GM21390 (cell line): ENCODE results near the gene KRT78.
"Not testable (repeated sequence)": the region's sequence is repeated elsewhere in the genome, so short reads cannot be mapped to it uniquely, and the experiment has no call there.

Source experiments
- ATAC-seq: cut with Tn5 transposase; IDR thresholded peaks from one replicate; pipeline ENCODE4 v1.9.1; 2021; ENCODE audit not compliant: unreplicated experiment

KRT78 gene

DNA sequence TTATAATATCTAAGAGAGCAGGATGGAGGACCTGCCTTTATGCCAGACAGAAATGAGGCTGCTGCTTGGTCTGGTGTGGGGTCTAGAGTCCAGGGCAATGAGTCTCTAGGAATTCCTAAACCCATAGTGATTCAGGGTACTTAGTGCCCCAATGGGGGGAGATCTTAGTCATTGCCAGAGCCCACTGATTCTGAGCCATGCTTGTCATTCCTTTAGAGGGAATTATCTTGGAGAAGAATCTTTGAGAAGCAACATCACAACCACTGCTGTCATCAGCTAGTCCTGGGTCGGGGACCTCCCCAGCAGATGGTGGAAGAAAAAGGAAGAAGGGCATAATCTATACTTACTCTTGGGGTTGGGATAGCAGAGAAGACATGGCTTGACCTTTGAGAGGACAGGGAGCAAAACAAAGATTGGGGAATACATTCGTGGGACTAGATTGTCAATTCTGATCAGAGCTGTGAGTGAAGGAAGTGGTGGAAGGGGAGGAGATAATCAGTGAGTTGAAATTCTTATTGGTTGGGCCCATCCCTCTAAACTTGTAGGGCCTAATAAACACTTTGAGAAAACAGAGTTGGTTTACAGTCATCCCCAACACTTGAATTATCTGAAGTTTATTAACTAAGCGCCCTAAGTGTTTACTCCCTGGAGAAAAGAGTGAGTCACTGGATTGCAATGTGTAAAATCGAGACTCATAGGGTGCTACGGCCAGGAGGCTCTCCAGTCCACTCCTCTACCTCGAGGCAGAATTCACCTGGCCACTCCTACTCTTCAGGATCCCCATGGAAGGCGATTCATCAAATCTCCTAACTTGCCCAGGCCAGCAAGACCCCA is 49.9 kb downstream of the KRT78 start:
- ATAC-seq = no peak

DNA sequence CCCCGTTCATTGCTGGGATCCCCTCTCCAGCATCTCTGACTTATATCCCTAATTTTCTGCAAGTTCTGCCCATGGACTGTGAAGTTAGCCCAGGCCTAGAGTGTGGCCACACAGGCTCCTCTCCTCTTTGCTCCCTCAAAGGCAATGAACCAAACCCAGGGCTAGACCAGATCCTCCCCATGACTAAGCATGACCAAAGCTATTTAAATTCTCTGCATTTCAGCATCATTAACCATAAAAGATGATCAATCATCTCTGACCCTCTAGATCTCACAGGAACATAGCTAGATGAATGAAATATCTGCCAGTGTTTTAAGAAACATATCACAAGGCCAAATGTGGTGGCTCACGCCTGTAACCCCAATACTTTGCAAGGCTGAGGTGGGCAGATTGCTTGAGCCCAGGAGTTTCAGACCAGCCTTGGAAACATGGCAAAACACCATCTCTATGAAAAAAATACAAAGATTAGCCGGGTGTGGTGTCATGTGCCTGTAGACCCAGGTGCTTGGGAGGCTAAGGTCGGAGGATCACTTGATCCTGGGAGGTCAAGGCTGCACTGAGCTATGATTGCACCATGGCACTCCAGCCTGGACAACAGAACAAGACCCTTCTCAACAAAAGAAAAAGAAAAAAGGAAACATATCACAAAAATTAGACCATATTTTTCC is 50.7 kb downstream of the KRT78 start:
- no peak for ATAC-seq

DNA sequence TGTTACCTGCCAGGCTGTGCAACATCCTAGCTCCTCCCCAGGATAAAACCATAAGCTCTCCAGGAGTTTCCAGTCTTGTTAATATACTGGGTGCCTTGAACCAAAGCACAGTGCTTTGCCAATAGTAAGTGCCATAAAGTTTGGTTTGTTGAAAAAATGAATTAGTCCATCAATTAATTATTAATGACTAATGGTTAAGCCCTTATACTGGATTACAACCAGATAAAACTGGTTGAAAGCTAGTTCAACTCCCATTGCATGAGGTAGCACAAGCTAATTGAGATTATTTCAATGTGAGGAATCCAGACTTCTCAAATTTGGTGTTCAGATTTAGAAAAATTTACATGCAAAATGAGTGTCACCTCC is 51.3 kb downstream of the KRT78 start:
- ATAC-seq = no peak

DNA sequence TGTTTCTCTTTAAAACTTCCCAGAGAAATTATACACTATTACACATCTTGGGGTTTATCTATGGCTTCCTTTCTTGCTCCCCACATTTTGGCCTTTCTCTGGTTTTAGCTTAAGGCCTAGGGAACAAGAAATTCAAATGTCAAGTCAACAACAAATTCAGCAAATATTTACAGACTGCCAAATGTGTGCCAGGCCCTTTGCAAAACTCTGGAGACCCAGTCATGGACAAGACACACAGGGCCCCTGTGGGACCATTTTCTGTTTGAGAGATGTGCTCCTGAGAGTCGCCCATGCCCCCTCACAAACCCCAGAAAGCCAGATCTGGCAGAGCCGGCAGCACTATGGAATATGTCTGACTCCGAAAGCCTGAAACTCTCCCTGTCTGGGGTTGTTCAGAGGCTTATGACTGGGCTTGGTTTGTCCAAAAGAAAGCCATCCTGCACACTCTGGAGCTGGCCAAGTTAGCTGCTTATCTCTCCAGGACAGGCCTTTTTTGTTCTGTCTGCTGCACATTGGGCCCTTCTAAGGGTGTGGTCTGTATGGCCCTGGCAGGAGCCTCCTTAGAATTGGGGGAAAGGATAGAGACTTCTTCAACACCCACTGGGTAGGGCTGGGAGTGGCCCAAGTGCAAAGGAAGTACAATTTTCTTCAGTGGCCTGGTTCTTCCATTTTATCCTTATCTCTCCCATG is 51.8 kb downstream of the KRT78 start:
- ATAC-seq = no peak

DNA sequence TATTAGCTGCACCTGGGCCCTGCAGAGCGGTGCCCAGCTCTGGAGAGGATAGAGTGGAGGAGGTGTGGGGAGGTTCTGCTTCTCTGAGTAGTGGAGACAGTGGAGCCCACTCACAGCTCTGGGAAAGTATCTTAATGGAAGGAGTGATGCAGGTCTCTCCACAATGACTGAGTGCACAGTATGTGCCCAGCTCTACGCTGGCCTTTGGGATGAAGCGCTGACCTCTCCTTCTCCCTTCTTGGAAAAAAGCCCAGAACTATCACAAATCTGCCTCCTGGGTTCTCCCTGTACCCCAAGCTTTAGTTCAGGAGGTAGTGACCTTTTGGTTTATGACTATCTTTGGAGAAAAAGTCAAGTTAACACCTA is 52.4 kb downstream of the KRT78 start:
- no peak for ATAC-seq

DNA sequence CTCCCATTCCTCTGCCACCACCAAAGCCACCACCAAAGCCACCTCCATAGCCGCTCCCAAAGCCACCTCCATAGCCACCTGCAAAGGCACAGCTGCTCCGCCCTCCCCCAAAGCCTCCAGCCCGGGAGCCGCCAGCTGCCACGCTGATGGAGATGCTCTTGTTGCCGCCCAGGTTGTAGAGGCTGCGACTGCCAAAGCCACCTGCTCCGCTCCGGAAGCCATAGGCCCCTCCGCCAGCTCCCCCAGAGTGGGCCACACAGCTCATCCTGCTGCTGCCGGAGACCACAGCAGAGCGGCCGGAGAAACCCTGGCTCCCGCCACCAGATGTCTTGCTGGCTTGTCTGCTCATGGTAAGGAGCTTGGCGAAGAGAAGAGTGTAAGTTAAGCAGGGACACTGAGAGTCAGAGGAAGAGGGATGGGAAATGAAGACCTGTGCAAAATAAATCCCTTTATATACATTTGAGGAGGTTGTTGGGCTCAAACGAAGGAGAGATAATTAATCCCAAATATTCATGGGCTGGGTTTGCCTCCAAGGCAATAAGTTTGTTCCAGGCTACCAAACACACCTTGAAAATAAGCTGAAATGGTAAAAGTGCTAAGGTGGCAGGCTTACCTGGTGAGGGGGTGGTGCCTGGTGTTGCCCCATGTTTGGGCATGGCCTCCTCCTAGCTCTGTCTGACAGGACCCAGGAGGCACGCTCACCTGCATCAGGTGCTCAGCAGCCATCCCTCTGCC is 52.9 kb downstream of the KRT78 start, which contains the start of gene KRT3:
Gene KRT3 (minus strand): TSS at position 424 of the 735 bp plus-strand sequence. CDS start 75 bp downstream, at position 349.
- no peak for ATAC-seq

DNA sequence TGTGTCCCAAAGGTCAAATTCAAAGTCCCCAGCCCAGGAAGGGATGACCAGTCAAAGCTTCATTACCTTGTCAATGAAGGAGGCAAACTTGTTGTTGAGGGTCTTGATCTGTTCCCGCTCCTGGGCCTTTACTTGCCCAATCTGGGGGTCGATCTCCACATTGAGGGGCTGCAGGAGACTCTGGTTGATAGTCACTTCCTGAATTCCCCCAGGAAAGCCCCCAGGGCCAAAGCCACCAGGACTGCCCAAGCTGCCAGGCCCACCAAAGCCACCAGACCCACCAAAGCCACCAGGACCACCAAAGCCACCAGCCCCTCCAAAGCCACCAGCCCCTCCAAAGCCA is 53.5 kb downstream of the KRT78 start:
- ATAC-seq = not testable (repeated sequence)

DNA sequence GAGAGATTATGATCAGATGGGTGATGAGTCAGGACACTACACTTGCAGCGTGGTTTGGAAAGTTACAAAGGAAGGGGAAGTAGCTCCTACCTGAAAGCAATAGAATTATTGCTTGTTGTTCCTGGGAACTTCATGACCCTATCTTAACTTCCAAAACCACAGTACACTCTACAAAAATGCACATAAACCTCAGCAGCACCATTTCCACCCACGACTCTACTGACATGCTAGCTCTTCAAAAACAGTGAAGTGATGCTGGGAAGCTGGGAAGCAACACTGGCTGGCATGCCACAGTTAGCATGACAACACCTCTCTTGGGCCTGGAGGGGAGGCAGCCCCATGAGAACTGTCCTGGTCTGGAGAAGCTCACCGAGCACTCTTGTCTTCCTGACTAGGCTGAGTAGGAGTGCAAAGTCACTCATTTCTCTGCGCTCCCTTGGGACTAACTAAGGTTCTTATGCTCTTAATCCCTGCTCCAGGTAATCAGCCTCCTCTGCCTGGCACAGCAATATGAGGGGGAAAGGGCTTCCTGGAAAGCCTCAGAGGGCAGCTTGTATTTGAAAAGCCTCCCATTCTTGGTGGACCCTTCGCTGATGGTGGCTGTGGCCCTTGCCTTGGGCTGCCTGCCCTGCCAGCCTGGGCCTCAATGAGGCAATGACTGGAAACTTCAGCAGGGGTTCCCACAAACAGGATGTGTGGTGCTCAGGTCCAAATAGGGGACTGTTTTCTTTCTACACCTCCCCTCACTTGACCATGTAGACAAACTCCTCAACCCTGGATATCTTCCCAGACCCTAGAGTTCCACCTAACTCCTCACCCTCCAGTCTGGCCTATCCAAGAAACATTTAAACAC is 54.1 kb downstream of the KRT78 start:
- no peak for ATAC-seq

DNA sequence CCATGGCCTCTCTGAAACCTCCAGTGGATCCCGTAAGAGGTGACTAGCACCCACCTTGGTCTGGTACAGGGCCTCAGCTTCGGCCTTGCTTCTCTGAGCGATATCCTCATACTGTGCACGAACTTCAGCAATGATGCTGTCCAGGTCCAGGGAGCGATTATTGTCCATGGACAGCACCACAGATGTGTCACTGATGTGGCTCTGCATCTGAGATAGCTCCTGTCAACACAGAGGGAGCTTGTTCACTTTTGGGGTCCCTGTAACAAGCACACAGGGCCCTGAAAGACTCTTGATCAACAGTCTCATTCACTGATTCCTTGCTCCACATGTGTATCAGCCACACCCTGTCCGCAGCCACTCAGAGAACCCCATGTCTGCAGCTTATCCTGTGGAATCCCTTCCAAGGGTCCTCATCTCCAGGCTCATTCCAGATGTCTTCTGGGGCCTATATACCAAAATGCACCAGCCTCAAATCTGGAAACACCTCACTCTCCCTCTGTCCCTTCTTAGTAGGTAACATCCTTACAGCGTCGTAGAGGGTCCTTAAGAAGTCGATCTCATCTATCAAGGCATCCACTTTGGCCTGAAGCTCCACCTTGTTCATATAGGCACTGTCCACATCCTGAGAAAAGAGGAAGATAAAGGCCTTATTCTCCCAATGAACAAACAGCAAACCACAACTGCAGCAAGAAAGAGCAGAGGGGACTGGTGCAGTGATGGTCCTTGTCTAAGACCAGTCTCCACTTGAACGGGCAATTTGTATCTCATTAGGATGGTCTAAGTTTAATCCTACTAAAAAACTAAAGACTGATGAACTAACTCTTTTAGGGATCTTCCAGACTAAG is 56.4 kb downstream of the KRT78 start:
- no peak for ATAC-seq

DNA sequence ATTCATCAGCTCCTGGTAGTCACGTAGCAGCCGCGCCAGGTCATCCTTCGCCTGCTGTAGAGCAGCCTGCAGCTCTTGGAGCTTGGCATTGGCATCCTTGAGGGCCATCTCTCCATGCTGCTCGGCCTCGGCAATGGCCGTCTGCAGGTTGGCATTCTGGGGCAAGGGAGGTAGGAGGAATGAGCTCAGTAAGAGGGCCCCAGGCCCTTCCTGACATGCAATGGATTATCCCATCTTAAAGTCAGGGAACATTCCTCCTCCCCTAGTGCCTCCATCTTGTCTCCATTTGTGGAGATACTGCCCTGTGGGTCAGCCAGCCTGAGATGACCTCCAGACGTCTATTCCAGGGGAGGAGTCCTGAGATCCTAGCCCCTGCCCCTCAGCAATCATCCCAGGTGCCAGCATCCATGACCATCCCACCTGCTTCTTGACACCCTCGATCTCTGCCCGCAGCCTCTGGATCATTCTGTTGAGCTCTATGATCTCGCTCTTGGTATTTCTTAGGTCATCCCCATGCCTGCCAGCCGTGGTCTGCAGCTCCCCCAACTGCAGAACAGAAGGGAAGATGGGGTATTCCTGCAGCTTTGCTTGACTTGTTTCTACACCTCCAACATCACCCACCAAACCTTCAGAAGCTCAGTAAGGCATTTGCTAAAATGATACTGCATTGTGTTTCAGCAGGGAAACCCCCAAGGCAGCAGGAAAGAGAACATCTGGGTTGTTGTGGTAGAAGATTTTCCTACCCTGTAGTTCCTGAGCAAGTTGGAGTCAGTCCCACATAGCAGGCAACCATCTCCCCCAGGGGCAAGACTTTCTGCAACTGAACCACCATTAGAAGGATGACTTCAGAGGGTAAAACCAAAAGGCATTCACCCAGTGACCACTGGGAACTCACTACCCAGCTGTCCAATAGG is 57.3 kb downstream of the KRT78 start:
- ATAC-seq = no peak

DNA sequence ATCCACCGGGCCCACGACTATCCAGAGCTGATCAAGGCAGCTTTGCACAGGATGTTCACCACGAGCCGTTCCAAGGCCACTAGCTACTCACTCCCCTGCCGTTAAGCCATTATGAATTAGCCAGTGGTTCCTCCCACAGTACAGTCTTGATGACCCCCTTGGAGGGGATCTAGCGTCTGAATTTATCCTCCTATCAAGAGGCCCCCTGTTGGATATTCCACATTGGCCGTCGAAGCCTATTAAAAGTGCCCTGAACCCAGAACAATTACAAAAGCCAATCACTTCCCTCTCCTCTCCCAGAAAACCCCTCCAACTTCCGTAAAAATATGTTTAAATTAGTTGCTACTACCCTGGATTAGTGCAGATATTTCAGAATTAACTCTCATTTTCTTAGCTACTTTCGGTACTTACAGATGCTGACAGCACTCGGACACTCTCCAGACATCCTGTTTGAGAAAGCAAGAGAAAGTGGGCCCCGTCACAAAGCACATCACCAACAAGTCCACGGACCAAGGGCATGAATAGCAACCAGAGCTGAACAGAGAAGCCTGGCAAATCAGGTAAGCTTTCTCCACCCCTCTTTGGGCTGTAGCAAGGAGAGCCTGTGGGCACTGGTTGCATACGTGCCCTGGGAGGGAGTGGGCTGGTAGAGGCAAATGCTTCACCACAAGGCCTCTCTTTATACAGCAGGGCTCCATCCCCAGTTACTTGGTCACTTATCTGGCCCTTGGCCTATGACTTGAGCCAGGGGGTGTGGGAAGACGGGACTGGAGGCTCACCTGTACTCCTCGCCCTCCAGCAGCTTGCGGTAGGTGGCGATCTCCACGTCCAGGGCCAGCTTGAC is 58.1 kb downstream of the KRT78 start:
- ATAC-seq = no peak

DNA sequence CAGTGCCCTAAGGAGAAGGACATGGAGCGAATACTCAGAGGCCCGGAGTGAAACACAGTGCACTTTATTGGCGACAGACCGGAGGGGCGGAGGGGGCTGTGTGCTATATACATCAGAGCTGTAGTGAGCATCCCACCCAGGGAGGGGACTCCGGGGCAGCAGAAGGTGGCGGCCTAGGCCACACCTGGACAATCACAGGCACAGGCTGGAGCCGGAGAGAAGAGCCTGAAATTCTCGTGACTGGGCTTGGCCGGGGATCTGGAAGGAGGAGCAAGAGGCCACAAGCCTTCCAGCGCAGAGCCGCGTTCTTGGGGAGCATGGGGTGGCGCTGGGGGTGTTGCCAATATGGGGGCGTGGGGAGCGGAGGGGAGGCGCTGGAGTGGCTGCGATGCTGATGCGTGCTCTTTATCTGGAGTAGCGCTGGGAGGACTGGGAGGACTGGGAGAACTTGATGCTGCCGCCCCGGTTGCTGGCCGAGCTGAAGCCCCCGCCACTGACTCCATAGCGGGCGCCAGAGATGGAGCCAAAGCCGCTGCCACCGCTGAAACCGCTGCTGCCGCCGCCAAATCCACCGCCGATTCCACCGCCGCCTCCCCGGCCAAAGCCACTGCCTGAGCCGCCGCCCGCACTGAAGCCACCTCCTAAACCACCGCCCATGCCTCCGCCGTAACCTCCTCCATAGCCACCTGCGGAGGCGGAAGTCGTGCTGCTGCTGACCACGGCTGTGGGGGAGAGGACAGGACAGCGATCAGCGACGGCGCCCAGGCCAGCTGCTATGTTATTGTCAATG is 59.0 kb downstream of the KRT78 start:
- no peak for ATAC-seq

DNA sequence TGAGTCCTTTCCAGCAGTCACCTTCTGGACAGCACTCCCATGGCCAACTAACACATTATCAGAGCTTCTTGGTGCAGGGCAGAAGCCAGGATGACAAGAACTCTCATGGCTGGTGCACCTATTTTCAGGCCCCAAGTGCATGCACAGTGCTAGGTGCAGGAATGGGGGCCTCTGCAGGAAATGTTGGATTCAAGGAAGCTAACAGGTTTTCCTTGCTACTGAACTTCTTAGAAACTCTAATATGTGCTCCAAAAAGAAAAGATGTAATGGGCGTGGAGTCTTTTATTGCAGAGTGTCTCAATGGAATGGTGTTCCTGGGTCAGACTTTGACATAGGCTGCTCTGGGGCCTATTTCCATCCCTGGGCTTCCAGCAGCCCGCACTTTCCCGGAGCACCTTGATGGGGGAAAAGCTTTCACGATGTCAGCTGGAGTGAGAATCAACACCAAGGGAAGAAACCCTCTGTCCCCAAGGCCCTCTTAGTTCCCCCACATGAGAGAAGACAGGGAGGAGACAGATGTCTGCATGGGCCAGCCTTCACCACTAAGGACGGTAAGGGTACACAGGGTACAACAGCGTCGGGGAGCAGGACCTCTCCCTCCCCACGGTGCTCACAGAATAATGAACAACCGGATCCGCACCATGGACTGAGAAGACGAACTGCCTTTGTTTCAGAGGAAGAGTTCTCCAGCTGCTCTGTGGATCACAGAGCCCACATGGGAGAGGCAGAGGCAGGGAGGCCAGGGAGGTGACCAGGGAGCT is 59.7 kb downstream of the KRT78 start:
- no peak for ATAC-seq

DNA sequence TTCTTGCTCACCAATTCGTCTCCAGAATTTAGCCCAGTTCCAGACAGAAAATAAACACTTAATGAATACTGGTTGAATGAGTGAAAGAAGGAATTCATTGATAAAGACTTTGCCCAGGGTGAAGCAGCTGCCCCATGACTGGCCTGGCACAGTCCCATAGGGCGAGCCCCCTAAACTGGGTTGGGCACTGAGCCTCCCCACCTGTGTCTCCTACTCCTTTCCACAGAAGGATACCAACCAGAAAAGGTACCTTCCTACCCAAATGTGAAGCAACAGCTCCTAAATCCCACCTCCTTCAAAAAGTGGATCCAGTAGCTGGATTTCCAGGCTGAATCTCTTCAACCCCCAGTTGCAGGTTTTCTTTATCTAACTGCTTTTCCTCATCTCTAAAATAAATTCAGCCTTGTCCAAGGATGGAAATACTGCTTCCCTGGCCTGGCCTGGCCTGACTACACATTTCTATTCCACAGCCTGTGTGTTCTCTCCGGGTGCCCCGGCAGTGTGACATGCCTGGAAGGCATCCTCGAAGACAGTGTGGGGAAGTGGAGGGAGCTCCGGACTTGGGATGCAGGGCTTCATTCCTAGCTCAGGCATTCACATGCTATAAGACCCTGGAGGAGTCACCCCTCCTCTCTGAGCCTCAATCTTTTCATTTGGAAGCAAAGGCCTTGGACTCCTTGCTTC is 60.5 kb downstream of the KRT78 start:
- ATAC-seq = no peak
